GM10847 (cell line): ENCODE data around the gene PRKCH.

ENCODE experiments used
- POLR2A ChIP-seq: IDR thresholded peaks from 2 replicates; pipeline ENCODE4 v1.6.1; 2011; ENCODE audit not compliant: insufficient read length; ENCODE audit errors: extremely low read depth

PRKCH gene

GRCh38 chr14:61326847-61327246, 5.5 kb downstream of the PRKCH start:
- TF ChIP-seq POLR2A, result no peak

- no peak for TF ChIP-seq POLR2A
Measured at GRCh38 chr14:61328626-61329262, 7.4 kb downstream of the PRKCH start.

GRCh38 chr14:61329478-61330051, 8.2 kb downstream of the PRKCH start:
- TF ChIP-seq POLR2A, result no peak

GRCh38 chr14:61330511-61330910, 9.1 kb downstream of the PRKCH start:
- no peak for TF ChIP-seq POLR2A

- no peak for TF ChIP-seq POLR2A
Measured at GRCh38 chr14:61331992-61332657, 10.7 kb downstream of the PRKCH start.

- TF ChIP-seq POLR2A, result no peak
Measured at GRCh38 chr14:61332658-61333029, 11.3 kb downstream of the PRKCH start.

GRCh38 chr14:61333087-61333486, 11.7 kb downstream of the PRKCH start:
- no peak for TF ChIP-seq POLR2A

GRCh38 chr14:61334197-61334701, 12.9 kb downstream of the PRKCH start:
- no peak for TF ChIP-seq POLR2A

GRCh38 chr14:61335049-61335448, 13.7 kb downstream of the PRKCH start:
- TF ChIP-seq POLR2A, result no peak

- no peak for TF ChIP-seq POLR2A
Measured at GRCh38 chr14:61335671-61336275, 14.4 kb downstream of the PRKCH start.

- no peak for TF ChIP-seq POLR2A
Measured at GRCh38 chr14:61337893-61338292, 16.5 kb downstream of the PRKCH start.

- TF ChIP-seq POLR2A, result no peak
Measured at GRCh38 chr14:61338457-61338856, 17.1 kb downstream of the PRKCH start.

- no peak for TF ChIP-seq POLR2A
Measured at GRCh38 chr14:61341275-61342206, 20.2 kb downstream of the PRKCH start.

GRCh38 chr14:61342486-61342885, 21.1 kb downstream of the PRKCH start:
- TF ChIP-seq POLR2A, result no peak

GRCh38 chr14:61342932-61343331, 21.6 kb downstream of the PRKCH start:
- TF ChIP-seq POLR2A, result no peak
